ENCODE results near the gene C10orf90.

GRCh38 chr10:126658928-126659327 is 11.6 kb downstream of the C10orf90 start:
- no peak for TF ChIP-seq CTCF (IDR thresholded peaks at IDR 0.05)
- TF ChIP-seq POLR2A (IDR thresholded peaks at IDR 0.05): no peak
